Measurements from ENCODE around the gene KRT24.

KRT24 gene

DNA sequence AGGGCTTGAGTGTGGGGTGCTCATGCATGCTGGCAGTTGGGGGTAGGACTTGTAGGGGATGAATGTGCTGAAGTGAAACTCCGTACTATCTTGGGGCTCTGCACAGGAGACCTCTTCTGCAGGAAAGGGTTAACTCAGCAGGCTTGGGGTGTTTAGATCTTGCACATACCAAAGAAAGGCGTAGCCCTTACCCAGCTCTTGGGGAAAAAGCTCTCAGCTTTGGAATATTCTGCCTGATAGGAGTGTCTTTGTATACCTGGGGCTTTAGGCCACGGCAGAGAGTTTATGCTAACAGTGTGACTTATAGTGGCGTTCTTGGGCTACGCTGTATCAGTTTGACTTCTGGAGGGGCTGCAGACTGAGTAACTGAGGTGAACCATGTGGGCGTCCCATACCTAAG, 30.5 kb upstream of the KRT24 start:
- no peak for TF ChIP-seq POLR2AphosphoS5 (IDR thresholded peaks at IDR 0.05; ENCODE audit: low read depth, low read length)
- TF ChIP-seq, protein P1, sequence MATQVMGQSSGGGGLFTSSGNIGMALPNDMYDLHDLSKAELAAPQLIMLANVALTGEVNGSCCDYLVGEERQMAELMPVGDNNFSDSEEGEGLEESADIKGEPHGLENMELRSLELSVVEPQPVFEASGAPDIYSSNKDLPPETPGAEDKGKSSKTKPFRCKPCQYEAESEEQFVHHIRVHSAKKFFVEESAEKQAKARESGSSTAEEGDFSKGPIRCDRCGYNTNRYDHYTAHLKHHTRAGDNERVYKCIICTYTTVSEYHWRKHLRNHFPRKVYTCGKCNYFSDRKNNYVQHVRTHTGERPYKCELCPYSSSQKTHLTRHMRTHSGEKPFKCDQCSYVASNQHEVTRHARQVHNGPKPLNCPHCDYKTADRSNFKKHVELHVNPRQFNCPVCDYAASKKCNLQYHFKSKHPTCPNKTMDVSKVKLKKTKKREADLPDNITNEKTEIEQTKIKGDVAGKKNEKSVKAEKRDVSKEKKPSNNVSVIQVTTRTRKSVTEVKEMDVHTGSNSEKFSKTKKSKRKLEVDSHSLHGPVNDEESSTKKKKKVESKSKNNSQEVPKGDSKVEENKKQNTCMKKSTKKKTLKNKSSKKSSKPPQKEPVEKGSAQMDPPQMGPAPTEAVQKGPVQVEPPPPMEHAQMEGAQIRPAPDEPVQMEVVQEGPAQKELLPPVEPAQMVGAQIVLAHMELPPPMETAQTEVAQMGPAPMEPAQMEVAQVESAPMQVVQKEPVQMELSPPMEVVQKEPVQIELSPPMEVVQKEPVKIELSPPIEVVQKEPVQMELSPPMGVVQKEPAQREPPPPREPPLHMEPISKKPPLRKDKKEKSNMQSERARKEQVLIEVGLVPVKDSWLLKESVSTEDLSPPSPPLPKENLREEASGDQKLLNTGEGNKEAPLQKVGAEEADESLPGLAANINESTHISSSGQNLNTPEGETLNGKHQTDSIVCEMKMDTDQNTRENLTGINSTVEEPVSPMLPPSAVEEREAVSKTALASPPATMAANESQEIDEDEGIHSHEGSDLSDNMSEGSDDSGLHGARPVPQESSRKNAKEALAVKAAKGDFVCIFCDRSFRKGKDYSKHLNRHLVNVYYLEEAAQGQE (IDR thresholded peaks at IDR 0.05; ENCODE audit: insufficient read depth in 1 of 2, low read depth in 2 of 2, low read length in 2 of 2), result no peak
- TF ChIP-seq FOXP2 (optimal IDR thresholded peaks at IDR 0.05; ENCODE audit: borderline replicate concordance, extremely low read depth, extremely low read length, insufficient read depth), result no peak
- TF ChIP-seq TAF1 (IDR thresholded peaks at IDR 0.05; ENCODE audit: borderline replicate concordance, insufficient read depth, low read length), result no peak
- no peak for TF ChIP-seq SIN3A (IDR thresholded peaks at IDR 0.05; ENCODE audit: borderline replicate concordance, insufficient read depth, low read length)

DNA sequence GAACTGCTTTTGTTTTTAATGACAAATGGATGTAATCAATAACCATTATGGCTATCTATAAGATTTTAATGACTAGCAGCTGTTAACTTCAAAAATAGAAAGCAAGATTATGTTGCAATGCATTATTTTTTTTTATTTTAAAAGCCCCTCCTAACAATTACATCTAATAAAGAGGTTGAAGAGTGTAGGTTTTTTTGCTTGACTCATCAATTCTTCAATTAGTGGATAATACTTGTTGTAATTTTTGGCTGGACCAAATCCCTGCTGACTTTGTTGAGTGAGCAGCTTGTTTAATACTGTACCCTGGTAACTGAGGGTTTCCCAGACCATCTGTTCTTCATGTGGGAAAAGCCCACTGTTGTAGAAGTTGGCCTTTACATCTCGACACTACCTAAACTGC, 27.4 kb upstream of the KRT24 start:
- no peak for TF ChIP-seq POLR2AphosphoS5 (IDR thresholded peaks at IDR 0.05; ENCODE audit: low read depth, low read length)
- TF ChIP-seq TAF1 (IDR thresholded peaks at IDR 0.05; ENCODE audit: borderline replicate concordance, insufficient read depth, low read length), result no peak
- no peak for TF ChIP-seq FOXP2 (optimal IDR thresholded peaks at IDR 0.05; ENCODE audit: borderline replicate concordance, extremely low read depth, extremely low read length, insufficient read depth)
- TF ChIP-seq, protein P1 (IDR thresholded peaks at IDR 0.05; ENCODE audit: insufficient read depth in 1 of 2, low read depth in 2 of 2, low read length in 2 of 2), result no peak
- TF ChIP-seq SIN3A (IDR thresholded peaks at IDR 0.05; ENCODE audit: borderline replicate concordance, insufficient read depth, low read length), result no peak

DNA sequence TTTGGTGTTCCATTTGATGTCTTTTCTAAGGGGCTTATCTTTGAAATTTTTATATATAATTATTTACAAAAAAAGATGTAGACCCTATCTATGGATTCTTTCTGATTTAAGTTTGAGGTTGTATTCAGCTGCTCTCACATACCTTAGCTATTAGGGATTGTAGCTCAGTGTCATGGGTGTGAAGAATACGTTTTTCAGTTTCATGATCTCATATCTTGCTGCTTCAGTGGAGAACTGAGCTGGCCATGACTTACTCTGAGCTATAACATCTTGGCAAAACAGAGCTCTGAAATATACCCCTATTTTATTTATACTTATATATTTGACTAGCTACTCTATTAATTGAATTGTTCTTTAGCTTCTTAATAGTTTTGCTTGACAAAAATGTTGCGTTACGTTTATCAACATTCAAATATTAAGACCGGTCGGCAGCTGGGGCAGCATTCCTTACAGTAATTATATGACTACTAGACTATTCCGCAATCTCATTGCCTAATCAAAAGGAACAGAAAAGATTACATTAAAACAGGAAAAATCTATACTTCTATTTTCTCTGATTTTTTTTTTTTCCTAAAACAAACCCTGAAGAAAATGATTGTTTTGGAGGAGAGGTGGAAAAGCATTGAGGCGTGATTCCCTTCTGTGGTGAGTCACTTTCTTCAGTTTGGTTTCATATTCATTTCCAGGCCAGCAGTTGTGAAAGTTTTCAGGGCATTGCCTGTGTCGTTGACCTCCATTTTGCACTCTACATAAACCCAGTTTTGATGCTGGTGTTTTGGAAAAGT, 24.1 kb upstream of the KRT24 start:
- TF ChIP-seq FOXP2 (optimal IDR thresholded peaks at IDR 0.05; ENCODE audit: borderline replicate concordance, extremely low read depth, extremely low read length, insufficient read depth), result no peak
- no peak for TF ChIP-seq TAF1 (IDR thresholded peaks at IDR 0.05; ENCODE audit: borderline replicate concordance, insufficient read depth, low read length)
- TF ChIP-seq POLR2AphosphoS5 (IDR thresholded peaks at IDR 0.05; ENCODE audit: low read depth, low read length), result no peak
- TF ChIP-seq SIN3A (IDR thresholded peaks at IDR 0.05; ENCODE audit: borderline replicate concordance, insufficient read depth, low read length), result no peak
- TF ChIP-seq, protein P1 (IDR thresholded peaks at IDR 0.05; ENCODE audit: insufficient read depth in 1 of 2, low read depth in 2 of 2, low read length in 2 of 2), result no peak

DNA sequence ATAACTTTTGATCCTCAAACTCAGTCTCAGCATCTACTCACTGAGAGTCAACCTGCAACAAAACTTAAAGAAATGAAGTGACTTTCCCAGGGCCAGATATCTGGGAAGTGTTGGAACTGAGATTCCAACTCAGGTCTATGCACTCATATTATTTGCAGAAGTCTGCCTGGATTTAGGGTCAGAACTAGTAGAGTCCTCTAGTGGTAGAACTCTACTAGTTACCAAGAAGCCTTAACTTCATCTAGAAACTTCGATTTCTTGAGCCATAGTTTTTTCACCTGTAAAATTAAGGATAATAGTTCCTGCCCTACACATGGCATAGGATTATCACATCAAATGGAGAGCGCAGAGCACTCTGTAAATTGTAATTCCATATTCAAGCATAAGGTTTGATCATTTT, 23.4 kb upstream of the KRT24 start:
- TF ChIP-seq FOXP2 (optimal IDR thresholded peaks at IDR 0.05; ENCODE audit: borderline replicate concordance, extremely low read depth, extremely low read length, insufficient read depth), result no peak
- TF ChIP-seq TAF1 (IDR thresholded peaks at IDR 0.05; ENCODE audit: borderline replicate concordance, insufficient read depth, low read length), result no peak

DNA sequence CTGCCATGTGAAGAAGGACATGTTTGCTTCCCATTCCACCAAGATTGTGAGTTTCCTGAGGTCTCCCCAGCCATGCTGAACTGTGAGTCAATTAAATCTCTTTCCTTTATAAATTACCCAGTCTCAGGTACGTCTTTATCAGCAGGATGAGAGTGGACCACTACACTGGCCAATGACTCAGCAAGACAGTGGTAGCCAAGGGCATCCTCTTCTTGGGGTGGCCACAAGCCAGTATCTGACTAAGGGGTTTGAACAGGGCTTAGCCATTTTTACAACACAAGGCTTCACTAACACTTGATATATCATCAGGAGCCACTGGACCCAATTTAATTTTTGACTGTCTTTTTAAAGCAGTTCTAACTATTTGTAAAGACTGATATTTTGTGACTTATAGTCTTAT, 21.1 kb upstream of the KRT24 start:
- TF ChIP-seq POLR2AphosphoS5 (IDR thresholded peaks at IDR 0.05; ENCODE audit: low read depth, low read length) (no peak), TAF1 (IDR thresholded peaks at IDR 0.05; ENCODE audit: borderline replicate concordance, insufficient read depth, low read length) (no peak), FOXP2 (optimal IDR thresholded peaks at IDR 0.05; ENCODE audit: borderline replicate concordance, extremely low read depth, extremely low read length, insufficient read depth) (no peak), SIN3A (IDR thresholded peaks at IDR 0.05; ENCODE audit: borderline replicate concordance, insufficient read depth, low read length) (no peak)
- TF ChIP-seq, protein P1 (IDR thresholded peaks at IDR 0.05; ENCODE audit: insufficient read depth in 1 of 2, low read depth in 2 of 2, low read length in 2 of 2), result no peak
